PC-9 (cell line): ENCODE results near the gene SMCR8. TPM values are rescaled to one million over a fixed set of nuclear protein-coding genes. Genes with fewer than 3 reads are reported as not detected.

Source experiments
- BruUV-seq: library from RNA; stranded (reverse); fragments of 400-500 nt; replicated peaks from 2 replicates; lab custom pipeline; 2021; lab: Mats Ljungman, UMichigan
- CTCF ChIA-PET: fragments of 300-600 bp; sonication (Branson Sonifier 250); formaldehyde crosslinking; loops from one replicate; lab custom pipeline; 2022; ENCODE audit warnings: antibody characterized with exemption; lab: Charles Lee
- POLR2A ChIA-PET: fragments of 300-600 bp; sonication (Branson Sonifier 250); formaldehyde crosslinking; loops from one replicate; lab custom pipeline; 2022; ENCODE audit warnings: antibody characterized with exemption; ENCODE audit not compliant: unreplicated experiment; lab: Charles Lee
- DNase-seq, 2 experiments: peaks; one replicate each; pipeline versions ENCODE4 v3.0.0 to v3.0.0-alpha.2; 2015 to 2022; ENCODE audit warnings: mixed read lengths in 1 of 2
- H2AFZ ChIP-seq: fragments of 200-600 bp; sonication (generic); 2 replicates; pipeline ENCODE4 v1.8.1; 2017; ENCODE audit warnings: antibody characterized with exemption
- H3F3A ChIP-seq: fragments of 200-600 bp; sonication (generic); 2 replicates; pipeline ENCODE4 v1.8.1; 2017; ENCODE audit warnings: antibody characterized with exemption, mild to moderate bottlenecking, low read depth; ENCODE audit not compliant: insufficient read depth
- H3K27ac ChIP-seq: fragments of 200-600 bp; sonication (generic); 2 replicates; pipeline ENCODE4 v1.6.1; 2016; ENCODE audit warnings: mixed run types
- H3K27me3 ChIP-seq: fragments of 200-600 bp; sonication (generic); 2 replicates; pipeline ENCODE4 v1.6.1; 2016; ENCODE audit warnings: low read depth, mixed run types; ENCODE audit not compliant: insufficient read depth
- H3K36me3 ChIP-seq: fragments of 200-600 bp; sonication (generic); 2 replicates; pipeline ENCODE4 v1.6.1; 2016; ENCODE audit warnings: low read depth, mixed run types
- H3K4me1 ChIP-seq: fragments of 200-600 bp; sonication (generic); replicated peaks from 2 replicates; pipeline ENCODE4 v1.6.1; 2016; ENCODE audit warnings: mixed run types; ENCODE audit not compliant: insufficient read depth
- H3K4me2 ChIP-seq: fragments of 200-600 bp; sonication (generic); 2 replicates; pipeline ENCODE4 v1.6.1; 2017; ENCODE audit warnings: mixed run types
- H3K4me3 ChIP-seq: fragments of 200-600 bp; sonication (generic); 2 replicates; pipeline ENCODE4 v1.6.1; 2016; ENCODE audit warnings: mixed run types
- H3K79me2 ChIP-seq: fragments of 200-600 bp; sonication (generic); 2 replicates; pipeline ENCODE4 v1.6.1; 2017; ENCODE audit warnings: low read depth, mixed run types
- H3K9me2 ChIP-seq: fragments of 200-600 bp; sonication (generic); 2 replicates; pipeline ENCODE4 v1.8.1; 2017; ENCODE audit warnings: mild to moderate bottlenecking; ENCODE audit not compliant: insufficient read depth
- H3K9me3 ChIP-seq: fragments of 200-600 bp; sonication (generic); 2 replicates; pipeline ENCODE4 v1.8.1; 2016; ENCODE audit warnings: low read depth; ENCODE audit not compliant: insufficient read depth
- H4K20me1 ChIP-seq: fragments of 200-600 bp; sonication (generic); 2 replicates; pipeline ENCODE4 v1.8.1; 2017; ENCODE audit not compliant: insufficient read depth
- EZH2 ChIP-seq: fragments of 200-600 bp; sonication (generic); IDR thresholded peaks from 2 replicates; pipeline ENCODE4 v1.8.0; 2017; ENCODE audit warnings: antibody characterized with exemption, low read depth
- intact Hi-C: fragments of 100-400 bp; cut with micrococcal nuclease; formaldehyde crosslinking; loops from one replicate; pipeline ENCODE4 v1.10.0; 2022; ENCODE audit not compliant: unreplicated experiment
- total RNA-seq: library from RNA; stranded (reverse); gene quantifications from 2 replicates; pipeline ENCODE4 v1.2.3, GENCODE V29; 2021
- TF ChIP-seq, protein P1 (sequence below): fragments of 200-600 bp; sonication (generic); conservative IDR thresholded peaks from 2 replicates; pipeline ENCODE4 v1.6.1; 2017; ENCODE audit warnings: mixed run types, antibody characterized with exemption, mild to moderate bottlenecking, moderate library complexity

The SMCR8 gene
- total RNA-seq, 1 experiment from 2014 or later: 23.8 TPM

DNA sequence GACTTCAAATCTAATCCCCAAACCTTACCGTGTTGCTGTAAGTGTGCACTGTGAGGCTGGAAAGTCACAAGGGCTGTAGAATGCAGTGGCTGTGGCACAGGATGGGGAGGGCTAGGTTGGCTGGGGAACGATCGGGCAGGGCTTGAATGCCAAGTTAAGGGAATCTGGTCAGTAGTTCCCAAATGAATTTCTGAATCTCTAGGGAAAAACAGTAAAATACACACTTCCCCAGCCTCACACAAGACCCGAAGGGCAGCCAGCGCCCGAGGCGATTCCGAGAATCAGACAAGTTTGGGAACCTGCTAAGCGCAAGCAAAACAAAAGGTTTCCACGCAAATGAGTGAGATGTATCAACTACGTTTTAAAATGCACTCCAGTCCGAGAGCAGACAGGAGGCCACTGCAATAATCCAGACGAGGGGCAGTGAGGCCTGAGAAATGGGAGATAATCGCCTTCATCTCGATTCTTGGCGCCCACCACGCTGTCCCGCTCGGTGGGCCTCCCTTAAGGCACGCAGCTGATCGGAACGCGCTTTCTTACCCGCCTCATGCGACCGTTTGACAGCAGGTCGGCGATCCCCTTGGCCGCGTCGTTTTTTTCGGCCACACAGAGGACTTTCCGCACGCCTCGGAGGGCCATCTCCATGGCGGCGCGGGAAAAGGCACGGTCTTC is 898 bp upstream of the SMCR8 start:
- TF ChIP-seq, protein P1, sequence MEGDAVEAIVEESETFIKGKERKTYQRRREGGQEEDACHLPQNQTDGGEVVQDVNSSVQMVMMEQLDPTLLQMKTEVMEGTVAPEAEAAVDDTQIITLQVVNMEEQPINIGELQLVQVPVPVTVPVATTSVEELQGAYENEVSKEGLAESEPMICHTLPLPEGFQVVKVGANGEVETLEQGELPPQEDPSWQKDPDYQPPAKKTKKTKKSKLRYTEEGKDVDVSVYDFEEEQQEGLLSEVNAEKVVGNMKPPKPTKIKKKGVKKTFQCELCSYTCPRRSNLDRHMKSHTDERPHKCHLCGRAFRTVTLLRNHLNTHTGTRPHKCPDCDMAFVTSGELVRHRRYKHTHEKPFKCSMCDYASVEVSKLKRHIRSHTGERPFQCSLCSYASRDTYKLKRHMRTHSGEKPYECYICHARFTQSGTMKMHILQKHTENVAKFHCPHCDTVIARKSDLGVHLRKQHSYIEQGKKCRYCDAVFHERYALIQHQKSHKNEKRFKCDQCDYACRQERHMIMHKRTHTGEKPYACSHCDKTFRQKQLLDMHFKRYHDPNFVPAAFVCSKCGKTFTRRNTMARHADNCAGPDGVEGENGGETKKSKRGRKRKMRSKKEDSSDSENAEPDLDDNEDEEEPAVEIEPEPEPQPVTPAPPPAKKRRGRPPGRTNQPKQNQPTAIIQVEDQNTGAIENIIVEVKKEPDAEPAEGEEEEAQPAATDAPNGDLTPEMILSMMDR: no peak
- TF ChIP-seq EZH2: no peak
- CTCF ChIA-PET: no interaction called here
- no peaks in the 10 kb centered on the region for H3K27me3 ChIP-seq
- H3K4me2 ChIP-seq: peak overlapping the region; percentile 96
- peaks cover 42% of the 10 kb centered on the region for H3K4me1 ChIP-seq
- peak overlapping the region; percentile 73; the same call in 1 of the 2 replicates for H3K27ac ChIP-seq
- peak overlapping the region; percentile 84 for H3K4me3 ChIP-seq
- intact Hi-C loops: loop anchor here (2.0 to 10.0 kb wide), 2 partner anchors 65 to 89 kb away; partner anchors contain the start of gene LLGL1
- peak overlapping the region; percentile 94 for H2AFZ ChIP-seq
- BruUV-seq: TSS peak; percentile 49
- peaks cover 81% of the 10 kb centered on the region for H3K79me2 ChIP-seq
- peak in 1 of 2 experiments; percentile 25 for DNase-seq
- POLR2A ChIA-PET: interaction anchor here (0.6 kb wide), 2 partner anchors 133 to 554 kb away, joined by 6 to 30 read pairs; no protein-coding TSS in a partner anchor
- peaks cover 25% of the 10 kb centered on the region for H4K20me1 ChIP-seq
- no peaks in the 10 kb centered on the region for H3K9me2 ChIP-seq
- peaks cover 19% of the 10 kb centered on the region for H3K36me3 ChIP-seq
- H3F3A ChIP-seq: peaks cover 2% of the 10 kb centered on the region; the same call in 1 of the 2 replicates
- H3K9me3 ChIP-seq: no peaks in the 10 kb centered on the region

DNA sequence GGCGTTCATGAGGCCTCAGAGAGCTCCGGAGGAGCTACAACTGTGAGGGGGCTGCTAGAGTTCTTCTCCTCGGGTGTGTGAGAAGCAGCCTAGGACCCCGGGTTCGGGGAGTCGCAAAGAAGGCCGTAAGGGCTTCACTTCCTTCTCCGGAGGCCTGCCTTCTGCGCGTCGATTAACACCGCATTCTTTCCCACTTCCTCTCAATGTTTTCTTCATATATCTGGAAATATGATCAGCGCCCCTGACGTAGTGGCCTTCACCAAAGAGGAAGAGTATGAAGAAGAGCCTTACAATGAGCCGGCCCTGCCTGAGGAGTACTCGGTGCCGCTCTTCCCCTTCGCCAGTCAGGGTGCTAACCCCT is 449 bp downstream of the SMCR8 start:
- no peaks in the 10 kb centered on the region for H3K27me3 ChIP-seq
- ChIA-PET POLR2A (no interaction called here), CTCF (no interaction called here)
- H2AFZ ChIP-seq: peak overlapping the region; percentile 85
- peak overlapping the region; percentile 96 for H3K4me2 ChIP-seq
- intact Hi-C loops: loop anchor here (1.0 to 10.0 kb wide), 3 partner anchors 58 to 91 kb away; partner anchors contain the start of gene LLGL1
- peak overlapping the region; percentile 73 for H3K27ac ChIP-seq
- H3K4me1 ChIP-seq: peaks cover 42% of the 10 kb centered on the region
- H3F3A ChIP-seq: no peaks in the 10 kb centered on the region
- BruUV-seq: TSS peak; percentile 53
- DNase-seq: no peak
- peak overlapping the region; percentile 84 for H3K4me3 ChIP-seq
- H3K9me2 ChIP-seq: no peaks in the 10 kb centered on the region
- TF ChIP-seq, protein P1: no peak
- TF ChIP-seq EZH2: no peak
- peaks cover 87% of the 10 kb centered on the region for H3K79me2 ChIP-seq
- H4K20me1 ChIP-seq: peaks cover 39% of the 10 kb centered on the region
- no peaks in the 10 kb centered on the region for H3K9me3 ChIP-seq
- peaks cover 19% of the 10 kb centered on the region for H3K36me3 ChIP-seq

DNA sequence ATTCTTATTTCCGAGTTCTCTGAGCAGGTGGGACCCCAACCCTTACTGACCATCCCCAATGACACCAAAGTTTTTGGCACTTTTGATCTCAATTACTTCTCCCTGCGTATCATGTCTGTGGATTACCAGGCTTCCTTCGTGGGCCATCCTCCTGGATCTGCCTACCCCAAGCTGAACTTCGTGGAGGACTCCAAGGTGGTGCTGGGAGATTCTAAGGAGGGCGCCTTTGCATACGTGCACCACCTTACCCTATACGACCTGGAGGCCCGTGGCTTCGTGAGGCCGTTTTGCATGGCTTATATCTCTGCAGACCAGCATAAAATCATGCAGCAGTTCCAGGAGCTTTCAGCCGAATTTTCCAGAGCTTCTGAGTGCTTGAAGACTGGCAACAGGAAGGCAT is 868 bp downstream of the SMCR8 start:
- Histone ChIP-seq H3K27me3 (no peaks in the 10 kb centered on the region), H2AFZ (peak overlapping the region; percentile 85; the same call in 1 of the 2 replicates), H3K27ac (0 out of 2 replicates have a peak overlapping the region, but pooled peaks have one; percentile 73), H3K4me3 (peak overlapping the region; percentile 84), H3K79me2 (peaks cover 84% of the 10 kb centered on the region), H3K4me2 (peak overlapping the region; percentile 96), H3K36me3 (peaks cover 19% of the 10 kb centered on the region), H3K9me3 (no peaks in the 10 kb centered on the region), H3K4me1 (peaks cover 42% of the 10 kb centered on the region), H3F3A (no peaks in the 10 kb centered on the region), H4K20me1 (peaks cover 43% of the 10 kb centered on the region), H3K9me2 (no peaks in the 10 kb centered on the region)
- no peak for DNase-seq
- intact Hi-C loops: loop anchor here (1.0 to 10.0 kb wide), 3 partner anchors 59 to 91 kb away; partner anchors contain the start of gene LLGL1
- no TSS peak for BruUV-seq
- ChIA-PET POLR2A (no interaction called here), CTCF (no interaction called here)
- TF ChIP-seq, protein P1: no peak
- TF ChIP-seq EZH2: no peak
